HCT116 (cell line): ENCODE results near the gene EGFL7. TPM values are rescaled to one million over a fixed set of nuclear protein-coding genes. Genes with fewer than 3 reads are reported as not detected.

Source experiments
- ATAC-seq: fragments of 200-7000 bp; cut with Tn5 transposase; 2 replicates; pipeline ENCODE4 v1.9.1; 2020; ENCODE audit warnings: mild to moderate bottlenecking, moderate library complexity
- BruUV-seq: library from RNA; stranded (reverse); fragments of 400-500 nt; replicated peaks from 2 replicates; lab custom pipeline; 2021; lab: Mats Ljungman, UMichigan
- CTCF ChIA-PET: fragments of 300-600 bp; sonication (Branson Sonifier 250); formaldehyde crosslinking; loops from one replicate; lab custom pipeline; 2021; ENCODE audit warnings: antibody characterized with exemption; lab: Charles Lee
- POLR2A ChIA-PET: fragments of 300-600, 350-600 bp; sonication (Branson Sonifier 250); formaldehyde crosslinking; loops from one replicate; lab custom pipeline; 2021; ENCODE audit warnings: antibody characterized with exemption; lab: Charles Lee
- RAD21 ChIA-PET, 2 experiments: fragments of 300-600 bp; sonication (Branson Sonifier 250); formaldehyde crosslinking; loops; one replicate each; lab custom pipeline; 2023; ENCODE audit warnings: low total read pairs in 2 of 2; ENCODE audit not compliant: uncharacterized antibody in 2 of 2, unreplicated experiment in 2 of 2, low non-redundant PET in 1 of 2; lab: Charles Lee
- DNase-seq: peaks from one replicate; pipeline ENCODE4 v3.0.0-alpha.2; 2010; ENCODE audit warnings: low read depth, low spot score
- H2AFZ ChIP-seq: fragments of 200-600 bp; shearing (Covaris generic), sonication (generic); 2 replicates; pipeline ENCODE4 v1.6.1; 2017; ENCODE audit warnings: low read depth, mixed run types, mixed read lengths, antibody characterized with exemption, low read length; ENCODE audit not compliant: poor library complexity, severe bottlenecking
- H3K27ac ChIP-seq: 2 replicates; pipeline ENCODE4 v1.5.1; 2012; ENCODE audit warnings: low read depth, low read length
- H3K27me3 ChIP-seq: fragments of 200-600 bp; sonication (generic); 2 replicates; pipeline ENCODE4 v1.6.1; 2016; ENCODE audit warnings: mixed run types, low read length, mixed read lengths; ENCODE audit not compliant: insufficient read depth
- H3K36me3 ChIP-seq, 2 experiments: fragments of 200-500 bp in 1 of 2; fragments of 200-600 bp in 1 of 2; sonication (Bioruptor generic) in 1 of 2; sonication (generic) in 1 of 2; 2 replicates each; pipeline versions ENCODE4 v1.5.1 to v1.6.1; 2014 to 2016; ENCODE audit warnings: low read length in 2 of 2, inconsistent platforms in 1 of 2, mixed read lengths in 1 of 2, mixed run types in 1 of 2; ENCODE audit not compliant: insufficient read depth in 2 of 2, control insufficient read depth in 1 of 2
- H3K4me1 ChIP-seq, 2 experiments: fragments of 200-600 bp in 1 of 2; sonication (generic) in 1 of 2; 2 replicates each; pipeline versions ENCODE4 v1.5.1 to v1.6.1; 2012 to 2017; ENCODE audit warnings: low read length in 2 of 2, inconsistent platforms in 1 of 2, mild to moderate bottlenecking in 1 of 2, mixed read lengths in 1 of 2, mixed run types in 1 of 2, moderate library complexity in 1 of 2; ENCODE audit not compliant: insufficient read depth in 2 of 2, control insufficient read depth in 1 of 2
- H3K4me2 ChIP-seq: fragments of 200-600 bp; sonication (generic); 2 replicates; pipeline ENCODE4 v1.6.1; 2017; ENCODE audit warnings: mixed run types, low read length, mixed read lengths
- H3K4me3 ChIP-seq, 2 experiments: fragments of 200-600 bp in 1 of 2; sonication (generic) in 1 of 2; replicated peaks in 1 of 2; 2 replicates each; pipeline ENCODE4 v1.5.1; 2011 to 2016; ENCODE audit warnings: low read length in 2 of 2, control low read depth in 1 of 2, low read depth in 1 of 2, mild to moderate bottlenecking in 1 of 2, mixed read lengths in 1 of 2, mixed run types in 1 of 2
- H3K79me2 ChIP-seq: fragments of 200-600 bp; sonication (generic); 2 replicates; pipeline ENCODE4 v1.6.1; 2017; ENCODE audit warnings: mild to moderate bottlenecking, mixed run types, low read length, moderate library complexity, mixed read lengths; ENCODE audit not compliant: insufficient read depth
- H3K9ac ChIP-seq: fragments of 200-600 bp; sonication (generic); 2 replicates; pipeline ENCODE4 v1.6.1; 2016; ENCODE audit warnings: low read length, mixed read lengths
- H3K9me2 ChIP-seq: fragments of 200-600 bp; sonication (generic), shearing (Covaris generic); 2 replicates; pipeline ENCODE4 v1.6.1; 2017; ENCODE audit warnings: mixed run types, mild to moderate bottlenecking, moderate library complexity; ENCODE audit not compliant: insufficient read depth
- H3K9me3 ChIP-seq, 2 experiments: fragments of 200-500 bp in 1 of 2; fragments of 200-600 bp in 1 of 2; sonication (Bioruptor generic) in 1 of 2; sonication (generic) in 1 of 2; 2 replicates each; pipeline ENCODE4 v1.6.1; 2014 to 2017; ENCODE audit warnings: low read length in 2 of 2, mixed read lengths in 2 of 2, inconsistent platforms in 1 of 2, low read depth in 1 of 2, mild to moderate bottlenecking in 1 of 2, mixed run types in 1 of 2, moderate library complexity in 1 of 2; ENCODE audit not compliant: control insufficient read depth in 1 of 2, insufficient read depth in 1 of 2
- H4K20me1 ChIP-seq: fragments of 200-600 bp; sonication (generic), shearing (Covaris generic); 2 replicates; pipeline ENCODE4 v1.6.1; 2017; ENCODE audit warnings: mixed run types, mild to moderate bottlenecking, moderate library complexity; ENCODE audit not compliant: insufficient read depth
- ATF3 ChIP-seq: IDR thresholded peaks from 2 replicates; pipeline ENCODE4 v1.6.1; 2012
- CBX3 ChIP-seq: IDR thresholded peaks from 2 replicates; pipeline ENCODE4 v1.6.1; 2012; ENCODE audit warnings: low read depth
- CEBPB ChIP-seq: IDR thresholded peaks from 2 replicates; pipeline ENCODE4 v1.6.1; 2012; ENCODE audit warnings: low read depth
- ELF1 ChIP-seq: IDR thresholded peaks from 2 replicates; pipeline ENCODE4 v1.6.1; 2012; ENCODE audit warnings: low read depth, borderline replicate concordance
- EZH2phosphoT487 ChIP-seq: fragments of 200-600 bp; IDR thresholded peaks from 2 replicates; pipeline ENCODE4 v1.6.1; 2018; ENCODE audit warnings: antibody characterized with exemption, borderline replicate concordance
- FOSL1 ChIP-seq: IDR thresholded peaks from 2 replicates; pipeline ENCODE4 v1.6.1; 2012; ENCODE audit warnings: low read depth
- JUND ChIP-seq: IDR thresholded peaks from 2 replicates; pipeline ENCODE4 v1.6.1; 2012
- MAX ChIP-seq: IDR thresholded peaks from 2 replicates; pipeline ENCODE4 v1.6.1; 2012
- POLR2AphosphoS5 ChIP-seq: IDR thresholded peaks from 2 replicates; pipeline ENCODE4 v1.6.1; 2011; ENCODE audit warnings: mild to moderate bottlenecking, low read depth, low read length, moderate library complexity
- REST ChIP-seq: IDR thresholded peaks from 2 replicates; pipeline ENCODE4 v1.6.1; 2012; ENCODE audit warnings: low read depth
- SIN3A ChIP-seq: IDR thresholded peaks from 2 replicates; pipeline ENCODE4 v1.6.1; 2012; ENCODE audit warnings: low read depth
- SP1 ChIP-seq: IDR thresholded peaks from 2 replicates; pipeline ENCODE4 v1.6.1; 2012; ENCODE audit warnings: low read depth
- SRF ChIP-seq: IDR thresholded peaks from 2 replicates; pipeline ENCODE4 v1.6.1; 2012; ENCODE audit warnings: low read depth
- TCF7L2 ChIP-seq: IDR thresholded peaks from 2 replicates; pipeline ENCODE4 v1.7.0; 2011; ENCODE audit warnings: borderline replicate concordance, inconsistent platforms; ENCODE audit not compliant: insufficient read depth, insufficient read length; ENCODE audit errors: extremely low read depth
- YY1 ChIP-seq: IDR thresholded peaks from 2 replicates; pipeline ENCODE4 v1.6.1; 2011; ENCODE audit warnings: low read length, low read depth, moderate library complexity, mild to moderate bottlenecking; ENCODE audit not compliant: insufficient replicate concordance; ENCODE audit errors: extremely low read depth
- ZFX ChIP-seq: fragments of 450-650 bp; IDR thresholded peaks from 2 replicates; pipeline ENCODE4 v1.6.1; 2017
- ZNF274 ChIP-seq: fragments of 200-500 bp; sonication (Bioruptor generic); IDR thresholded peaks from 2 replicates; pipeline ENCODE4 v1.6.1; 2014; ENCODE audit warnings: mild to moderate bottlenecking, low read depth, low read length, inconsistent platforms
- intact Hi-C: fragments of 100-400 bp; cut with micrococcal nuclease; formaldehyde crosslinking; loops from 2 replicates; pipeline ENCODE4 v1.10.0; 2022
- total RNA-seq: library from RNA; stranded (reverse); gene quantifications from one replicate; pipeline ENCODE4 v1.2.1, GENCODE V29; 2021; ENCODE audit not compliant: unreplicated experiment

Gene EGFL7
- total RNA-seq, 1 experiment from 2014 or later: 82.0 TPM

GRCh38 chr9:136714096-136714892 is 51.6 kb downstream of the EGFL7 start:
- TF ChIP-seq YY1: no peak
- TF ChIP-seq JUND: no peak
- no peak for TF ChIP-seq ZFX
- TF ChIP-seq EZH2phosphoT487: no peak
- no peak for TF ChIP-seq ZNF274
- no peak for TF ChIP-seq POLR2AphosphoS5
- no peak for TF ChIP-seq ELF1
- no peak for TF ChIP-seq CBX3
- TF ChIP-seq CEBPB: no peak
- no peak overlapping the region for H2AFZ ChIP-seq
- peak overlapping the region; percentile 64; the same call in 1 of the 2 replicates for H3K27ac ChIP-seq
- no TSS peak for BruUV-seq
- H3K36me3 ChIP-seq: no peaks in the 10 kb centered on the region; a peak in 1 of 4 replicates
- ChIA-PET RAD21 (no interaction called here), POLR2A (interaction anchor here (1.7 kb wide), 1 partner anchor 14 kb away, joined by 4 read pairs; no protein-coding TSS in a partner anchor), CTCF (interaction anchor here (1.4 kb wide), 1 partner anchor 15 kb away, joined by 3 read pairs; no protein-coding TSS in a partner anchor)
- intact Hi-C loops: no loop called here
- no peaks in the 10 kb centered on the region for H4K20me1 ChIP-seq
- H3K79me2 ChIP-seq: no peaks in the 10 kb centered on the region; the same call in 1 of the 2 replicates
- H3K9ac ChIP-seq: no peak overlapping the region
- peak overlapping the region; percentile 78 for H3K4me2 ChIP-seq
- DNase-seq: no peak
- H3K4me1 ChIP-seq: peaks cover 15 to 27% of the 10 kb centered on the region in 2 experiments
- H3K9me3 ChIP-seq: no peaks in the 10 kb centered on the region
- ATAC-seq: no peak
- no peaks in the 10 kb centered on the region for H3K9me2 ChIP-seq
- H3K4me3 ChIP-seq: peak overlapping the region in 1 of 2 experiments; percentile 56; a peak in 2 of 4 replicates
- H3K27me3 ChIP-seq: no peaks in the 10 kb centered on the region

- H3K9ac ChIP-seq: no peak overlapping the region
- no peak for ATAC-seq
- H3K27me3 ChIP-seq: no peaks in the 10 kb centered on the region
- ChIA-PET RAD21 (no interaction called here), CTCF (no interaction called here), POLR2A (interaction anchor here (1.5 kb wide), 1 partner anchor 13 kb away, joined by 4 read pairs; no protein-coding TSS in a partner anchor)
- no peak overlapping the region for H2AFZ ChIP-seq
- no TSS peak for BruUV-seq
- H3K4me2 ChIP-seq: no peak overlapping the region
- H3K9me3 ChIP-seq: no peaks in the 10 kb centered on the region
- no peaks in the 10 kb centered on the region; the same call in 1 of the 2 replicates for H3K79me2 ChIP-seq
- no peak for DNase-seq
- intact Hi-C loops: no loop called here
- H3K9me2 ChIP-seq: no peaks in the 10 kb centered on the region
- H3K36me3 ChIP-seq: no peaks in the 10 kb centered on the region; a peak in 1 of 4 replicates
- no peaks in the 10 kb centered on the region for H4K20me1 ChIP-seq
- H3K4me1 ChIP-seq: peaks cover 15 to 27% of the 10 kb centered on the region in 2 experiments
- H3K4me3 ChIP-seq: no peak overlapping the region
- H3K27ac ChIP-seq: no peak overlapping the region; the same call in 1 of the 2 replicates
- TF ChIP-seq CEBPB (no peak), SP1 (no peak), CBX3 (no peak), FOSL1 (no peak), ATF3 (no peak), TCF7L2 (no peak), SRF (no peak), REST (no peak), EZH2phosphoT487 (no peak), SIN3A (no peak), ZFX (no peak), MAX (no peak)
Measured at GRCh38 chr9:136714893-136715274, 52.2 kb downstream of the EGFL7 start.
